HepG2 (cell line): ENCODE measurements around the gene TMC4. TPM values are rescaled to one million over a fixed set of nuclear protein-coding genes. Genes with fewer than 3 reads are reported as not detected.

Experiments
- ASH2L ChIP-seq: fragments of 300-600, 200-600 bp; sonication (generic); IDR thresholded peaks from 2 replicates; pipeline ENCODE4 v1.7.0; 2017; ENCODE audit warnings: low read depth, mild to moderate bottlenecking, moderate library complexity, mixed read lengths, low read length; ENCODE audit not compliant: insufficient read length
- ATM ChIP-seq: fragments of 450-650 bp; IDR thresholded peaks from 2 replicates; pipeline ENCODE4 v1.7.1; 2017; ENCODE audit warnings: mild to moderate bottlenecking, borderline replicate concordance
- FOSL2 ChIP-seq: sonication (generic); formaldehyde crosslinking; IDR thresholded peaks from 2 replicates; pipeline ENCODE4 v1.4.0; 2020; ENCODE audit warnings: missing genetic modification reagents
- HDAC1 ChIP-seq: sonication (generic); formaldehyde crosslinking; IDR thresholded peaks from 2 replicates; pipeline ENCODE4 v1.5.1; 2020; ENCODE audit warnings: mild to moderate bottlenecking, missing genetic modification reagents
- HNF1B ChIP-seq: sonication (generic); formaldehyde crosslinking; IDR thresholded peaks from 2 replicates; pipeline ENCODE4 v1.5.1; 2020; ENCODE audit warnings: mild to moderate bottlenecking, moderate library complexity, missing genetic modification reagents
- IRF2 ChIP-seq: IDR thresholded peaks from 2 replicates; pipeline ENCODE4 v1.6.1; 2018; ENCODE audit warnings: missing genetic modification reagents, missing compliant biosample characterization
- KDM5B ChIP-seq: sonication (generic); formaldehyde crosslinking; IDR thresholded peaks from 2 replicates; pipeline ENCODE4 v1.4.0; 2020; ENCODE audit warnings: missing genetic modification reagents, mild to moderate bottlenecking, borderline replicate concordance
- MED1 ChIP-seq: sonication (generic); formaldehyde crosslinking; IDR thresholded peaks from 2 replicates; pipeline ENCODE4 v1.4.0; 2020; ENCODE audit warnings: missing genetic modification reagents
- RXRA ChIP-seq: sonication (generic); formaldehyde crosslinking; IDR thresholded peaks from 2 replicates; pipeline ENCODE4 v1.5.1; 2020; ENCODE audit warnings: missing genetic modification reagents
- ZBTB33 ChIP-seq: sonication (generic); formaldehyde crosslinking; IDR thresholded peaks from 2 replicates; pipeline ENCODE4 v1.4.0; 2020; ENCODE audit warnings: missing genetic modification reagents
- ZNF44 ChIP-seq: sonication (generic); formaldehyde crosslinking; IDR thresholded peaks from 2 replicates; pipeline ENCODE4 v1.5.1; 2020; ENCODE audit warnings: mild to moderate bottlenecking, missing genetic modification reagents
- ZNF574 ChIP-seq: sonication (generic); formaldehyde crosslinking; IDR thresholded peaks from 2 replicates; pipeline ENCODE4 v1.4.0; 2020; ENCODE audit warnings: missing genetic modification reagents
- ZNF768 ChIP-seq: sonication (generic); formaldehyde crosslinking; IDR thresholded peaks from 2 replicates; pipeline ENCODE4 v1.4.0; 2020; ENCODE audit warnings: missing genetic modification reagents
- ZNF770 ChIP-seq: sonication (generic); formaldehyde crosslinking; IDR thresholded peaks from 2 replicates; pipeline ENCODE4 v1.5.0; 2020; ENCODE audit warnings: mild to moderate bottlenecking, missing genetic modification reagents
- polyA plus RNA-seq, 8 experiments: library from polyadenylated mRNA; depleted of rRNA in 3 of 8; stranded (reverse) in 7 of 8; unstranded in 1 of 8; fragments of >200 nt; fragmentation: Illumina TruSeq in 4 of 8; extraction: Trizol in 4 of 8; gene quantifications; 2 replicates each; pipeline versions ENCODE4 v1.2.1 to v1.2.3, GENCODE V29; 2011 to 2016; ENCODE audit warnings: low read depth in 4 of 8, missing spikeins in 1 of 8, mixed read lengths in 1 of 8; ENCODE audit not compliant: insufficient read depth in 1 of 8
- total RNA-seq, 5 experiments: library from RNA; depleted of rRNA; stranded (reverse); fragments of >200 nt; fragmentation: Illumina TruSeq; extraction: Trizol; gene quantifications; 2 replicates each; pipeline ENCODE4 v1.2.3, GENCODE V29; 2016; ENCODE audit warnings: low read depth in 1 of 5
- TF ChIP-seq, protein P1 (sequence below): sonication (generic); formaldehyde crosslinking; IDR thresholded peaks from 2 replicates; pipeline ENCODE4 v1.4.0; 2020; ENCODE audit warnings: missing genetic modification reagents
- TF ChIP-seq, protein P2 (sequence below): sonication (generic); formaldehyde crosslinking; conservative IDR thresholded peaks from 2 replicates; pipeline ENCODE4 v1.8.0; 2022; ENCODE audit warnings: mild to moderate bottlenecking, moderate library complexity, missing genetic modification reagents

The TMC4 gene
- total and polyA plus RNA-seq, 2 of the 13 experiments (the other 11 are each of a cell fraction or from before 2014, with no cell fraction given) = 0.13 to 0.24 TPM

DNA sequence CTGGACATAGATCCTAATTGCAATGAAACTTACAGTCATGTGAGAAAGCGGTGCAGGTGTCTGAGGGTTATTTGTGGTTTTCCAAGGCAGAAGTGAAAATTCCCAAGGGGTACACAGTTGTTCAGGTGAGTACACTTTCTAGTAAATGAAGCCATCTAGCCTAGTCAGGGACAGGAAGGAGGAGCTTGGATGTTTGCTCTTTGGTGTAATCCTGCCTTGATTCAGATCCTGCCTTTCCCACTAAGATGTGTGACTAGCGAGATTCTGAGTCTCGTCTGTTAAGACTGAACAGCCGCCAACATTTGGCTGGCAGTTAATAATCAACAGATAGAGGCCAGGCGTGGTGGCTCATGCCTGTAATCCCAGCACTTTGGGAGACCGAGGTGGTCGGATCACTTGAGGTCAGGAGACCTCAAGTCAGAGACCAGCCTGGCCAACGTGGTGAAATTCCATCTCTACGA is 30.2 kb upstream of the TMC4 start (continued):
- TF ChIP-seq HNF1B (CRISPR knock-in tag) (peak; percentile 87), ZNF770 (CRISPR knock-in tag) (peak; percentile 37; the same call in 1 of the 2 replicates), MED1 (CRISPR knock-in tag) (0 out of 2 replicates have a peak, but pooled peaks have one; percentile 19), RXRA (peak; percentile 68), ZNF44 (CRISPR knock-in tag) (no peak), KDM5B (CRISPR knock-in tag) (no peak), ZNF768 (CRISPR knock-in tag) (no peak), ZNF574 (CRISPR knock-in tag) (peak; percentile 64), HDAC1 (0 out of 2 replicates have a peak, but pooled peaks have one; percentile 42), IRF2 (CRISPR knock-in tag) (peak; percentile 22; the same call in 1 of the 2 replicates), ATM (no peak), FOSL2 (CRISPR knock-in tag) (peak; percentile 34), ASH2L (peak; percentile 57), ZBTB33 (no peak)
- TF ChIP-seq, protein P1, sequence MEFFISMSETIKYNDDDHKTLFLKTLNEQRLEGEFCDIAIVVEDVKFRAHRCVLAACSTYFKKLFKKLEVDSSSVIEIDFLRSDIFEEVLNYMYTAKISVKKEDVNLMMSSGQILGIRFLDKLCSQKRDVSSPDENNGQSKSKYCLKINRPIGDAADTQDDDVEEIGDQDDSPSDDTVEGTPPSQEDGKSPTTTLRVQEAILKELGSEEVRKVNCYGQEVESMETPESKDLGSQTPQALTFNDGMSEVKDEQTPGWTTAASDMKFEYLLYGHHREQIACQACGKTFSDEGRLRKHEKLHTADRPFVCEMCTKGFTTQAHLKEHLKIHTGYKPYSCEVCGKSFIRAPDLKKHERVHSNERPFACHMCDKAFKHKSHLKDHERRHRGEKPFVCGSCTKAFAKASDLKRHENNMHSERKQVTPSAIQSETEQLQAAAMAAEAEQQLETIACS (CRISPR knock-in tag) = no peak
- TF ChIP-seq, protein P2, sequence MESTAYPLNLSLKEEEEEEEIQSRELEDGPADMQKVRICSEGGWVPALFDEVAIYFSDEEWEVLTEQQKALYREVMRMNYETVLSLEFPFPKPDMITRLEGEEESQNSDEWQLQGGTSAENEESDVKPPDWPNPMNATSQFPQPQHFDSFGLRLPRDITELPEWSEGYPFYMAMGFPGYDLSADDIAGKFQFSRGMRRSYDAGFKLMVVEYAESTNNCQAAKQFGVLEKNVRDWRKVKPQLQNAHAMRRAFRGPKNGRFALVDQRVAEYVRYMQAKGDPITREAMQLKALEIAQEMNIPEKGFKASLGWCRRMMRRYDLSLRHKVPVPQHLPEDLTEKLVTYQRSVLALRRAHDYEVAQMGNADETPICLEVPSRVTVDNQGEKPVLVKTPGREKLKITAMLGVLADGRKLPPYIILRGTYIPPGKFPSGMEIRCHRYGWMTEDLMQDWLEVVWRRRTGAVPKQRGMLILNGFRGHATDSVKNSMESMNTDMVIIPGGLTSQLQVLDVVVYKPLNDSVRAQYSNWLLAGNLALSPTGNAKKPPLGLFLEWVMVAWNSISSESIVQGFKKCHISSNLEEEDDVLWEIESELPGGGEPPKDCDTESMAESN = 0 out of 2 replicates have a peak, but pooled peaks have one; percentile 34
